HG02981 (cell line): Measurements from ENCODE around the gene KMT2E.
"Not testable (repeated sequence)": the region's sequence is repeated elsewhere in the genome, so short reads cannot be mapped to it uniquely, and the experiment has no call there.

Experiments
- ATAC-seq: cut with Tn5 transposase; IDR thresholded peaks from one replicate; pipeline ENCODE4 v1.9.1; 2021; ENCODE audit warnings: mild to moderate bottlenecking, moderate library complexity; ENCODE audit not compliant: unreplicated experiment

Gene KMT2E

GRCh38 chr7:104981672-104982037 lies 32.4 kb upstream of the KMT2E start:
- no peak for ATAC-seq

DNA sequence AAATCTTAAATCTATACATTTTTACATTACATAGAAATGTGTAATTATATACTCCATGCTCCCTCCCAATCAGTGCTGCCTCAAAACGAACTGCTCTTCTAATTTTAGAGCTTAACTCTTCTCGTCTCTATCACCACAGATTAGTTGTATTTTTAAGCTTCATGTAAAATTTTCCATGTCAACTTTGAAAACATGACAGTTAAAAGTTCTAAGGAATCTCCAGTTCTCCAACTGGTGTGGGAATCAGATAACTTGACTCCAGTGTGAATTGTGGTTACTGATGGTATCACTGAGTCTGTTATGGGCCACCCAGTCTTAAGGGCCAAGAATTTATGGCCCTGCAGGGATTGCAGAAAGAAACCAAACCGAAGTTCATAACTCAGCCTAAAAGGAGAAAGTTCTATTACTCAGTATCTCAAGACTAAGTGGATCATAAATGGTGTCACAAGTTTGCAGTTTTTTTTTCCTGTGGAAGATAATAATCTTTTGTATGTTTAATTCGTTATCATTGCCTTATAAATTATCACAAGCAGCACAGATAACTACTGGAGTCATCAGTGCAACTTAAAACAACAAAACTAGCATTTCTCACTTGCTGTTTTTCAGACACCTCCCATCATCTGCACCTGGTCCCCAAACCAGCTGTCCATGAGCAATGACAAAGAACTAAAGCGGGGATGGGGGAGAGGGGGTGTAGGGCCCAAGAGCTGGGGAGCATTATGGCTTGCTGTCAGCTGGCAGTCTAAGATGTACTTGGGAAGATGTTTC lies 31.5 kb upstream of the KMT2E start:
- no peak for ATAC-seq

- no peak for ATAC-seq
Measured at GRCh38 chr7:104983076-104983577, 30.9 kb upstream of the KMT2E start.

GRCh38 chr7:104983578-104984539 lies 30.1 kb upstream of the KMT2E start:
- peak; percentile 87 for ATAC-seq

GRCh38 chr7:104984585-104985258 lies 29.3 kb upstream of the KMT2E start:
- ATAC-seq: no peak

DNA sequence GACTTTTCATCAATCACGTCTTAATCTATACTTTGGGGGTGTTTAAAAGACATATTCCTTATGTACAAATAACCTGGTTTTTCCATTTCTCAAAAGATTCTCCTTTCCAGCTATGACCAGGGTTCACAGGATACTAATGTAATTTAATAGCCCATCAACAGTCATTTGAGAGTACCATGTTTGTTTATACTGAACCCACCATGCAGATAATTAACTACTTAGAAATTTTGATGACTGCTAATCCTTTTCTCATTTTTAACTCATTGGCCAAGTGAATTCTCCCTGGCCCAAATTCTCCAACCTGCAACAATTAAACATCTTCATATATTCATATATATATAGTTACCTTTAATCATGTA lies 28.8 kb upstream of the KMT2E start:
- no peak for ATAC-seq

GRCh38 chr7:104986628-104987259 lies 27.3 kb upstream of the KMT2E start:
- no peak for ATAC-seq

- ATAC-seq: not testable (repeated sequence)
Measured at GRCh38 chr7:104987403-104987802, 26.6 kb upstream of the KMT2E start.

DNA sequence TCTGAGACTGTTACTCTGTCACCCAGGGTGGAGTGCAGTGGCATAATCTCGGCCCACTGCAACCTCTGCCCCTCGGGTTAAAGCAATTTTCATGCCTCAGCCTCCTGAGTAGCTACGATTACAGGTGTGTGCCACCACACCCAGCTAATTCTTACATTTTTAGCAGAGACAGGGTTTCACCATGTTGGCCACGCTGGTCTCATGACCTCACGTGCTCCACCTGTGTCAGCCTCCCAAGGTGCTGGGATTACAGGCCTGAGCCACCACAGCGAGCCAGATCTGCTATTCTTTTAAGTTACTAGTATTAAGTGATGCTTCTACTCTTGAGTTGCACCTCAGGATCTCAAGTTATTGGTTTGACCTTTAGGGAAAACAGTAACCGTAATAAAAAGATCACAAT lies 23.0 kb upstream of the KMT2E start:
- ATAC-seq: no peak

DNA sequence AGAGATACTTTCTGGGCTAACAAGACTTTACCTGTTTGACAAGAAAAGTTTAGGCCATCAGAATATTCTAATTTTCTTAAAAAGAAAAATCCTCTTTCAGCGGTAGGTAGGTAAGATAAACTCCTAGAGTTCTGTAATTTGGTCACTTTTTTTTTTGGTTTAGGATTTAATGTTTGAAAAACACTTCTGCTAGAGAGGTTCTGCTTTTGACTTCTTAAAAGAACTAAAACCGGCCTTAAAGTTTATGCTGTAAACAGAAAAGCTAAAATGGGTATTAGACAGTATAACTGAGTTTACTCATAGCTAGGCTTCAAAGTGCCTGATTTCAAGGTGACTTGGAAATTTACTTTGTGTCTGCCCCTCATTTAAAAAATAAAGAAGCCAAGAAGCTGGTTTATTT lies 21.7 kb upstream of the KMT2E start:
- ATAC-seq: no peak

GRCh38 chr7:104993217-104993862 lies 20.7 kb upstream of the KMT2E start:
- no peak for ATAC-seq

GRCh38 chr7:104998040-104998752 lies 15.8 kb upstream of the KMT2E start:
- no peak for ATAC-seq

DNA sequence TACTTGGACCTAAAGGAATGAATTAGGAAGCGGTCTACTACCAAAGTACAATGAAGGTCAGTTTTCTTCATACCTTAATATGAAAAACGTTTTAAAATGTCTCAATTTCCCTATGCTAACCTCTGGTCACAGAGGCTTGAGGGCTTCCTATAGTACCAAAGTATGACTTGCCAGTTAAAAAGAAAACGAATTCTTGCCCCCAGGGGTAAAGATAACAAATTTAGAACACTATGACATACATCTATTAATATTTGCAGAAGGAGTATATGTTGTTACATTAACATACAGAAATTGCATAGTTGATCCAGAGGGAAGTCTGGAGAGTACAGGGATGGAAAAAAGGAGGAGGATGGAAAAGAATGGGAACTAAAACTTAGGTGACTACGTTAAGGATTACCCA lies 13.8 kb upstream of the KMT2E start:
- no peak for ATAC-seq

GRCh38 chr7:105000927-105001336 lies 13.1 kb upstream of the KMT2E start:
- no peak for ATAC-seq

- no peak for ATAC-seq
Measured at GRCh38 chr7:105001652-105002184, 12.3 kb upstream of the KMT2E start.

DNA sequence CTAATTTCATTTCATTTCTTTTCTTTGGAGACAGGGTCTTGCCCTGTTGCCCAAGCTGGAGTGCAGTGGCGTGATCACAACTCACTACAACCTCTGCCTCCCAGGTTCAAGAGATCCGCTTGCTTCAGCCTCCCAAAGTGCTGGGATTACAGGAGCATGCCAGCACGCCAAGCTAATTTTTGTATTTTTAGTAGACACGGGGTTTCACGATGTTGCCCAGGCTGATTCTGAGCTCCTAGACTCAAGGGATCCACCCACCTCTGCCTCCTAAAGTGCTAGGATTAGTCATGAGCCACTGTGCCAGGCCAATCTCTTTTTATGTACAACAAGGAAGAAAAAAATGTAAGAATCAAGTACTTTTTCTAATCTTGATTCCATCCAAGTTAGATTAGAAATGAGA lies 10.7 kb upstream of the KMT2E start:
- ATAC-seq: no peak

GRCh38 chr7:105003872-105004510 lies 10.0 kb upstream of the KMT2E start:
- no peak for ATAC-seq

DNA sequence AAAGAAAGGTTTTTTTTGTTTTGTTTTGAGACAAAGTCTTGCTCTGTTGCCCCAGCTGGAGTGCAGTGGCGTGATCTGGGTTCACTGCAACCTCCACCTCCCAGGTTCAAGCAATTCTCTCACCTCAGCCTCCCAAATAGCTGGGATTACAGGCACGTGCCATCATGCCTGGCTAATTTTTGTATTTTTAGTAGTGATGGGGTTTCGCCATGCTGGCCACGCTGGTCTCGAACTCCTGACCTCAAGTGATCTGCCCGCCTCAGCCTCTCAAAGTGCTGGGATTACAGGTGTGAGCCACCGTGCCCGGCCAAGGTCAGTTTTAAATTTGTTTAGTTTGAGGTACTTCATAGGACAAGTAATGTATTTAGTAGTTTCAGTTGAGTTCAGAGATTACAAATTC lies 9.0 kb upstream of the KMT2E start:
- ATAC-seq: not testable (repeated sequence)

- not testable (repeated sequence) for ATAC-seq
Measured at GRCh38 chr7:105005486-105005885, 8.5 kb upstream of the KMT2E start.
